Measurements from ENCODE around the gene ACSS1. TPM values are rescaled to one million over a fixed set of nuclear protein-coding genes. Genes with fewer than 3 reads are reported as not detected.
A peak's percentile ranks its signal among the peaks of the same experiment; 100 is the strongest.

The ACSS1 gene
- total RNA-seq, 5 donors from 2014 or later (not counting 1 experiment from before 2014, with no cell fraction given), result 39.1 to 59.6 (median 57.7) TPM

DNA sequence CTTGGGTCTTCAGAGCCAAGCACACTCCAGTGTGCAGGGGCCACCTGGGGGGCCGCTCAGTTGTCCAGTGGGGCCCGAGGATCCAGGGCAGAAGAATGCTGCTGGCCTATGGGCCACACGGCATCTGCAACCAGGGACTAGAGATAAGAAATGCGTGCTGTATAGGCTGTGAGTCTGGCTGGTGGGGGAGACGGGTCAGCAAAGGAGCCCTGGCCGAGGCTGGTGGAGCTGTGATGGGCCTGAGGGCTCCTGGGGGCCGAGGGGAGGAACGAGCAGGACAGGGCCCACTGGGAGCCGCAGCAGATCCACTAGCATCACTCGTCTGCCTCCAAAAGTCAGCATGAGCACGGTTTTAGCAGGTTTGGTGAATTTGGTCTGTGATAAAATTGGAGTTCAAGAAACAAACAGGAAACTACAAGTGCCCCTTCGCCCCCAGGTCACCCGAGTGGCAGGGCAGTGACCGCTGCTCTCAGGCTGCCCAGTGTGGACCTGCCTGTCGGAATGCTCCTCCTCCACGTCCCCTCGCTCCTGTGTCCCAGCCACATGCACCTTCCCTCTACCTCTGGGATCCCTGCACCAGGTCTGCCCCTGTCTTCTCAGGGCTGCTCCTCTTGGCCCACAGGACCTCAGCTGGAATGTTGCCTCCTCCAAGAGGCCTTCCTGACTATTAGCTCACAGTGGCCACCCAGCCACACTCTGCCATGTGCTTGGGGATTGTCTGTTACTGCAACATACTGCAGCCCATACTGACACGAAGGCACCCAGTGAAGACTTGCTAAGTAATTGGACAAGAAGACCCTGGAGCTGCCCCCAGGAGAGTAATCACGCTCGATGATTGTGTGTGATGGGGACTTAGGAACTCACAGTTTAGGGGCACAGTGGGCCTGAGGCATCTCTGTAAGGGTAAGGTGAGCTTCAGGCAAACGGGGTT, 10.9 kb downstream of the ACSS1 start:
- Histone ChIP-seq H3K27me3 (replicated peaks in 1 of 2; ENCODE audit: control insufficient read depth in 2 of 2, extremely low read depth in 1 of 2, insufficient read depth in 2 of 2, low read length in 1 of 2) (no peaks in the 10 kb centered on the region), H3K36me3 (ENCODE audit: control insufficient read depth in 2 of 2, extremely low read depth in 1 of 2, insufficient read depth in 1 of 2, low read length in 1 of 2) (peaks cover 13 to 42% of the 10 kb centered on the region in 2 donors), H3K4me1 (ENCODE audit: control insufficient read depth in 1 of 2, extremely low read depth in 1 of 2, insufficient read depth in 2 of 2, low read length in 2 of 2) (peaks cover 10 to 40% of the 10 kb centered on the region in 2 experiments), H3K27ac (ENCODE audit: low read length) (no peak overlapping the region), H3K4me3 (ENCODE audit: control insufficient read depth in 1 of 2, extremely low read depth in 1 of 2, low read length in 1 of 2) (no peak overlapping the region), H3K9me3 (no peaks in the 10 kb centered on the region)
- ATAC-seq (replicated peaks in 1 of 4) (no peak), DNase-seq (no peak)
- H3K4me3 Mint-ChIP-seq, result no peak overlapping the region
- H3K27ac Mint-ChIP-seq, result peak overlapping the region in 1 of 2 donors; percentile 31
- peaks cover 12% of the 10 kb centered on the region for H3K36me3 Mint-ChIP-seq
- ChIA-PET POLR2A (interaction anchor here in 1 of 2 donors (0.6 kb wide), 1 partner anchor 17 kb away, joined by 3 read pairs; no protein-coding TSS in a partner anchor), CTCF (interaction anchor here in 1 of 2 donors (0.5 kb wide), 1 partner anchor 11 kb away, joined by 3 read pairs; no protein-coding TSS in a partner anchor)
- no peaks in the 10 kb centered on the region for H3K27me3 Mint-ChIP-seq
- peaks cover 39 to 64% (median 45%) of the 10 kb centered on the region in 3 donors for H3K4me1 Mint-ChIP-seq
- no peaks in the 10 kb centered on the region for H3K9me3 Mint-ChIP-seq
- 86% methylated on average over 15 of the region's 21 CpGs for WGBS (ENCODE audit: insufficient coverage)

DNA sequence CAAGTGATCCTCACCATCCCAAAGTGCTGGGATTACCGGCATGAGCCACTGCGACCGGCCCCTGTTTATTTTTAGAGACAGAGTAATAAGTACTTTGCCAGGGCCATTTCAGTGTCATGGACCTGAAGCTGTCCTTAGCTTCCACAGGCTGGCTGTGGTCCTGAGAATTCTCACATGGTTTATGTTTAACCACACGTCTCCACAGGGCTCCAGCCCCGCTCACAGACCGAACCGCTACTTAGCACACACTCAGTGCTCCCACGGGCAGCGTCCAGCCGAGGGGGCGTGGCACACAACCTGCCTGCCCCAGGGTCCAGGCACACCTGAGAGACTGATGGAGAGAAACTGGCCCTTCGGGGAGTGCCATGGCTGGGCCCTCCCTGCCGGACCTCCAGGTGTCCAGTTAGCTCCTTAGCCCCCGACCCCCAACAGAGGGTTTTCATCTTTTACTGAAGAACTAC, 11.7 kb downstream of the ACSS1 start:
- Histone ChIP-seq H3K27ac (ENCODE audit: low read length) (no peak overlapping the region), H3K4me1 (ENCODE audit: control insufficient read depth in 1 of 2, extremely low read depth in 1 of 2, insufficient read depth in 2 of 2, low read length in 2 of 2) (peaks cover 18 to 40% of the 10 kb centered on the region in 2 experiments), H3K36me3 (ENCODE audit: control insufficient read depth in 2 of 2, extremely low read depth in 1 of 2, insufficient read depth in 1 of 2, low read length in 1 of 2) (peaks cover 14 to 42% of the 10 kb centered on the region in 2 donors), H3K9me3 (no peaks in the 10 kb centered on the region), H3K4me3 (ENCODE audit: control insufficient read depth in 1 of 2, extremely low read depth in 1 of 2, low read length in 1 of 2) (no peak overlapping the region), H3K27me3 (replicated peaks in 1 of 2; ENCODE audit: control insufficient read depth in 2 of 2, extremely low read depth in 1 of 2, insufficient read depth in 2 of 2, low read length in 1 of 2) (no peaks in the 10 kb centered on the region)
- Mint-ChIP-seq H3K4me3 (no peak overlapping the region), H3K4me1 (peaks cover 38 to 64% (median 45%) of the 10 kb centered on the region in 3 donors), H3K27ac (peak overlapping the region in 1 of 2 donors; percentile 16), H3K36me3 (peaks cover 12% of the 10 kb centered on the region), H3K9me3 (no peaks in the 10 kb centered on the region), H3K27me3 (no peaks in the 10 kb centered on the region)
- CTCF ChIA-PET, result interaction anchor here in 1 of 2 donors (0.6 kb wide), 1 partner anchor 10 kb away, joined by 5 read pairs; no protein-coding TSS in a partner anchor
- 84% methylated on average over 10 of the region's 14 CpGs for WGBS (ENCODE audit: insufficient coverage)
- ATAC-seq (replicated peaks in 1 of 4) (no peak), DNase-seq (no peak)
- POLR2A ChIA-PET, result no interaction called here

DNA sequence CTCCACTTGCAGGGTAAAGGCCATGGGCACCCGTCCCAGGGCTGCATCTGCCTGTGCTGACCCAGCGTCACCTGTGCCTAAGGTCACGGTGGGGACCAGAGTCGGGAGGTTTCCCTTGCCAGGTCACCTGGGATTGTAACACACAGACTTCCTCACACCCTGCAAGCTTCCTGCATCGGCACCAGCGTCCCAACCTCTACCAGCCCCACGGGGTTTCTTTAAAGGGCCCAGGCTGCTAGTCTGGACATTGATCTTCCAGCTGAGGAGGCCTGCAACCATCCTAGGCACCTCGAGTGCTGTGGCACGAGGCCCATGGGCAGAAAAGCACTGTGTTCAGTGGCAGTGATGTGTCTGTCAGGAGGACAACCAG, 12.6 kb downstream of the ACSS1 start:
- Histone ChIP-seq H3K27ac (ENCODE audit: low read length) (no peak overlapping the region), H3K9me3 (no peaks in the 10 kb centered on the region), H3K27me3 (replicated peaks in 1 of 2; ENCODE audit: control insufficient read depth in 2 of 2, extremely low read depth in 1 of 2, insufficient read depth in 2 of 2, low read length in 1 of 2) (no peaks in the 10 kb centered on the region), H3K36me3 (ENCODE audit: control insufficient read depth in 2 of 2, extremely low read depth in 1 of 2, insufficient read depth in 1 of 2, low read length in 1 of 2) (peaks cover 10 to 36% of the 10 kb centered on the region in 2 donors), H3K4me3 (ENCODE audit: control insufficient read depth in 1 of 2, extremely low read depth in 1 of 2, low read length in 1 of 2) (no peak overlapping the region), H3K4me1 (ENCODE audit: control insufficient read depth in 1 of 2, extremely low read depth in 1 of 2, insufficient read depth in 2 of 2, low read length in 2 of 2) (peaks cover 20 to 40% of the 10 kb centered on the region in 2 experiments)
- 82% methylated on average over 7 of the region's 9 CpGs for whole genome bisulfite sequencing (ENCODE audit: insufficient coverage)
- H3K9me3 Mint-ChIP-seq, result no peaks in the 10 kb centered on the region
- H3K27ac Mint-ChIP-seq, result peak overlapping the region; percentile 27 to 69
- POLR2A ChIA-PET, result no interaction called here
- DNase-seq (no peak), ATAC-seq (replicated peaks in 1 of 4) (no peak)
- H3K27me3 Mint-ChIP-seq, result no peaks in the 10 kb centered on the region
- H3K4me3 Mint-ChIP-seq, result no peak overlapping the region
- peaks cover 37 to 60% (median 42%) of the 10 kb centered on the region in 3 donors for H3K4me1 Mint-ChIP-seq
- peaks cover 9% of the 10 kb centered on the region for H3K36me3 Mint-ChIP-seq
- CTCF ChIA-PET, result interaction anchor here in 1 of 2 donors (0.6 kb wide), 2 partner anchors 221 to 583 kb away, joined by 3 read pairs; no protein-coding TSS in a partner anchor

DNA sequence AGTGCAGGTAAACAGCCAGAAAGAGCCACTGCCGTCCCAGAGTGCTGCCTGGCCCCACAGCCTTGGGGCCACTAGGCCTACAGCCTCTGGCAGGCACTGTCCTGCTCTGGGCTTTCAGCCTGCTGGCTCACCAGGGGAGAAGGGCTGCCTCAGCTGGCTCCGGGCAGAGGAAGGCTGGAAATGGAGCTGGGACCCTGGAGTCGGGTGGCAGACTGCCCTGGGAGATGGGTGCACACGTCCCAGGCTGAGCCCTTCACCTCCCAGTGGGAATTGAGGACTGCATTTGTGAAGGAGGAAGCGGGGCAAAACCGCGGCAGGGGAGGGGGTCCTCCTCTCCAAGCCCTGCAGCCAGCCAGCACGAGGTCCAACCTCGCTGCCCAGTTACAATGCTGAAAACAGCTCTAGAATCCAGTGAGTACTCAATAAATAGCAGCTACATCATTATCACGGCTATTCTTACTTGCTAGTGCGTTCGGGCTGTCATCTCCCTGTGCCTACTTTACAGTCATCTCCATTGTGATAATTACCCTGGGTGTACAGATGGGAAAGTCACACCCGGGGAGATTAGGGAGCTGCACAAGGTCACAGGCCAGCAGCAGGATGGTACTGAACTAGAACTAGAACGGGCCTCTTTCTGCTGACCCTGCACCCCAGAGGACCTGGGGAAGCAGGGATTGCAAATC, 13.1 kb downstream of the ACSS1 start:
- DNase-seq (no peak), ATAC-seq (replicated peaks in 1 of 4) (no peak)
- WGBS (ENCODE audit: insufficient coverage), result 96% methylated on average over 7 of the region's 14 CpGs
- no peaks in the 10 kb centered on the region for H3K27me3 Mint-ChIP-seq
- no peaks in the 10 kb centered on the region for H3K9me3 Mint-ChIP-seq
- ChIA-PET CTCF (interaction anchor here in 1 of 2 donors (0.6 kb wide), 2 partner anchors 222 to 584 kb away, joined by 3 read pairs; no protein-coding TSS in a partner anchor), POLR2A (no interaction called here)
- no peak overlapping the region for H3K4me3 Mint-ChIP-seq
- no peak overlapping the region for H3K4me3 ChIP-seq (ENCODE audit: control insufficient read depth in 1 of 2, extremely low read depth in 1 of 2, low read length in 1 of 2)
- peaks cover 39 to 60% (median 42%) of the 10 kb centered on the region in 3 donors for H3K4me1 Mint-ChIP-seq
- peaks cover 10 to 33% of the 10 kb centered on the region in 2 donors for H3K36me3 ChIP-seq (ENCODE audit: control insufficient read depth in 2 of 2, extremely low read depth in 1 of 2, insufficient read depth in 1 of 2, low read length in 1 of 2)
- peak overlapping the region; percentile 27 to 69 for H3K27ac Mint-ChIP-seq
- H3K36me3 Mint-ChIP-seq, result peaks cover 9% of the 10 kb centered on the region
- no peaks in the 10 kb centered on the region for H3K9me3 ChIP-seq
- no peaks in the 10 kb centered on the region for H3K27me3 ChIP-seq (replicated peaks in 1 of 2; ENCODE audit: control insufficient read depth in 2 of 2, extremely low read depth in 1 of 2, insufficient read depth in 2 of 2, low read length in 1 of 2)
- H3K27ac ChIP-seq (ENCODE audit: low read length), result no peak overlapping the region
- H3K4me1 ChIP-seq (ENCODE audit: control insufficient read depth in 1 of 2, extremely low read depth in 1 of 2, insufficient read depth in 2 of 2, low read length in 2 of 2), result peaks cover 20 to 41% of the 10 kb centered on the region in 2 experiments

DNA sequence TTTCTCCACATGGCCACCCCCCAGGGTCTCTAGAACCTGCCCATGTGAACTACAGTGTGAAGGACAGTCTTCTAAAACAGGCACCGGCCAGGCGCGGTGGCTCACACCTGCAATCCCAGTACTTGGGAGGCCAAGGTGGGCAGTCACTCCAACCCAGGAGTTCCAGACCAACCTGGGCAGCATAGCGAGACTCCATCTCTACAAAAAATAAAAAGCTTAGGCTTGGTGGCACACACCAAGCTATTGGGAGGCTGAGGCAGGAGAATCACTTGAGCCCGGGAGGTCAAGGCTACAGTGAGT, 13.7 kb downstream of the ACSS1 start:
- Mint-ChIP-seq H3K27me3 (no peaks in the 10 kb centered on the region), H3K4me1 (peaks cover 33 to 59% (median 42%) of the 10 kb centered on the region in 3 donors), H3K27ac (peak overlapping the region; percentile 93 to 96), H3K9me3 (no peaks in the 10 kb centered on the region), H3K4me3 (peak overlapping the region in 1 of 3 donors; percentile 75), H3K36me3 (peaks cover 9% of the 10 kb centered on the region)
- ATAC-seq (replicated peaks in 1 of 4) (no peak), DNase-seq (no peak)
- Histone ChIP-seq H3K27me3 (replicated peaks in 1 of 2; ENCODE audit: control insufficient read depth in 2 of 2, extremely low read depth in 1 of 2, insufficient read depth in 2 of 2, low read length in 1 of 2) (no peaks in the 10 kb centered on the region), H3K9me3 (no peaks in the 10 kb centered on the region), H3K27ac (ENCODE audit: low read length) (no peak overlapping the region), H3K4me1 (ENCODE audit: control insufficient read depth in 1 of 2, extremely low read depth in 1 of 2, insufficient read depth in 2 of 2, low read length in 2 of 2) (peaks cover 20 to 47% of the 10 kb centered on the region in 2 experiments), H3K4me3 (ENCODE audit: control insufficient read depth in 1 of 2, extremely low read depth in 1 of 2, low read length in 1 of 2) (no peak overlapping the region), H3K36me3 (ENCODE audit: control insufficient read depth in 2 of 2, extremely low read depth in 1 of 2, insufficient read depth in 1 of 2, low read length in 1 of 2) (peaks cover 10 to 33% of the 10 kb centered on the region in 2 donors)
- ChIA-PET POLR2A (no interaction called here), CTCF (no interaction called here)
- no CpG with 5 or more reads among the region's 5 CpGs for WGBS (ENCODE audit: insufficient coverage)
